CD4-positive, CD25-positive, alpha-beta regulatory T cell (primary cell): ENCODE results near the gene CAPN13. TPM values are rescaled to one million over a fixed set of nuclear protein-coding genes. Genes with fewer than 3 reads are reported as not detected.

ENCODE experiments used
- ATAC-seq, 2 donors: fragments of 150-1000 bp; cut with Tn5 transposase; one replicate each; pipeline ENCODE4 v1.10.0; 2021; ENCODE audit warnings: low read depth in 2 of 2, moderate number of reproducible peaks in 2 of 2, moderate library complexity in 1 of 2
- DNase-seq, 3 donors: peaks; one replicate each; pipeline versions ENCODE4 v3.0.0 to v3.0.0-alpha.2; 2012 to 2022; ENCODE audit warnings: mixed read lengths in 1 of 3
- H3K27ac ChIP-seq: one replicate; pipeline ENCODE4 v1.7.0; 2013; ENCODE audit warnings: mild to moderate bottlenecking, low read length; ENCODE audit not compliant: insufficient read depth, poor library complexity, severe bottlenecking
- H3K27me3 ChIP-seq: one replicate; pipeline ENCODE4 v1.7.0; 2013; ENCODE audit warnings: low read length; ENCODE audit not compliant: control insufficient read depth, insufficient read depth
- H3K36me3 ChIP-seq: one replicate; pipeline ENCODE4 v1.7.0; 2013; ENCODE audit warnings: mild to moderate bottlenecking, low read length, moderate library complexity; ENCODE audit not compliant: control insufficient read depth, insufficient read depth
- H3K4me1 ChIP-seq: 2 replicates; pipeline ENCODE4 v1.7.0; 2013; ENCODE audit warnings: mild to moderate bottlenecking, low read length; ENCODE audit not compliant: insufficient read depth, control insufficient read depth, poor library complexity, severe bottlenecking
- H3K4me3 ChIP-seq: one replicate; pipeline ENCODE4 v1.7.0; 2013; ENCODE audit warnings: low read depth, mild to moderate bottlenecking, low read length, moderate library complexity
- H3K9me3 ChIP-seq, 2 experiments: 1 replicate in 1 of 2; 2 replicates in 1 of 2; pipeline ENCODE4 v1.7.0; 2013; ENCODE audit warnings: low read length in 2 of 2, mild to moderate bottlenecking in 1 of 2, moderate library complexity in 1 of 2; ENCODE audit not compliant: control insufficient read depth in 2 of 2
- H3K27ac Mint-ChIP-seq, 3 donors: one replicate each; pipeline ENCODE4 v1.8.0; 2020 to 2022; ENCODE audit warnings: mild to moderate bottlenecking in 3 of 3, mixed read lengths in 3 of 3, moderate library complexity in 2 of 3
- H3K27me3 Mint-ChIP-seq: one replicate; pipeline ENCODE4 v1.8.0; 2022; ENCODE audit warnings: mild to moderate bottlenecking, mixed read lengths
- H3K36me3 Mint-ChIP-seq: one replicate; pipeline ENCODE4 v1.8.0; 2020; ENCODE audit warnings: mixed read lengths
- H3K4me1 Mint-ChIP-seq, 4 donors: one replicate each; pipeline ENCODE4 v1.8.0; 2020 to 2022; ENCODE audit warnings: mixed read lengths in 4 of 4, mild to moderate bottlenecking in 1 of 4
- H3K4me3 Mint-ChIP-seq, 4 donors: one replicate each; pipeline ENCODE4 v1.8.0; 2020 to 2022; ENCODE audit warnings: mild to moderate bottlenecking in 4 of 4, mixed read lengths in 4 of 4, moderate library complexity in 3 of 4
- H3K9me3 Mint-ChIP-seq, 7 donors: one replicate each; pipeline ENCODE4 v1.8.0; 2020 to 2022; ENCODE audit warnings: mixed read lengths in 7 of 7, mild to moderate bottlenecking in 3 of 7, moderate library complexity in 2 of 7
- polyA plus RNA-seq, 4 donors: library from polyadenylated mRNA; unstranded; fragments of 300-500 nt; fragmentation: Illumina TruSeq; gene quantifications; one replicate each; pipeline ENCODE4 v1.2.3, GENCODE V29; 2021
- total RNA-seq: library from RNA; stranded (reverse); gene quantifications from one replicate; pipeline ENCODE4 v1.2.3, GENCODE V29; 2022

CAPN13 gene
- total and polyA plus RNA-seq, 5 donors from 2014 or later, result not detected

- H3K36me3 ChIP-seq, result no peaks in the 10 kb centered on the region
- H3K27me3 ChIP-seq, result no peaks in the 10 kb centered on the region
- Mint-ChIP-seq H3K9me3 (no peaks in the 10 kb centered on the region), H3K4me3 (no peak overlapping the region), H3K36me3 (no peaks in the 10 kb centered on the region), H3K4me1 (no peaks in the 10 kb centered on the region), H3K27me3 (peaks cover 12% of the 10 kb centered on the region), H3K27ac (no peak overlapping the region)
- no peak for DNase-seq
- H3K4me3 ChIP-seq, result no peak overlapping the region
- ATAC-seq, result no peak
- H3K9me3 ChIP-seq, result no peaks in the 10 kb centered on the region
- no peak overlapping the region for H3K27ac ChIP-seq
- no peaks in the 10 kb centered on the region for H3K4me1 ChIP-seq
Measured at GRCh38 chr2:30759481-30759880, 47.8 kb downstream of the CAPN13 start.

DNA sequence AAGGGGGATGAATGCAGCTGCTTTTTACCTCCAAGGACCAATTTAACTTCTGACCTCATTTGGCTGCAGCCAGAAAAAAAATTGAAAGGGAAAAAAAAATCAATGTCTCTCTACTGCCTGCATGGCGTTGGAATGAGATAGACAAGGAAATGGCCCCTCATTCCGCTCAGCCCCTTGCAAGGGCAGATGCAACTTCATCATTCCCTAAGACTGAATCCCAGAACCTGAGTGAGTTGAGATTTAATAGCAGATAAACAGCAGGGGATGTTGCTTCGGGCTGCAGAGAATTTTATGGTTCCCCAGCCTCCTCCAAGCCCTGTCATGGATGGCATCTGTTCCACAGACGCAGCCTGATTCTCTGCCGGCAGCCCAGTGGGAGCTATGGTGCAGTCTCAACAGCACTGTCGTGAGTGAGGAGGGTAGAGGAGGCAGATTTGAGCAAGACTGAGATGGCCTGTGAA lies 49.0 kb downstream of the CAPN13 start:
- Mint-ChIP-seq H3K4me3 (no peak overlapping the region), H3K9me3 (no peaks in the 10 kb centered on the region), H3K4me1 (no peaks in the 10 kb centered on the region), H3K27ac (no peak overlapping the region), H3K36me3 (no peaks in the 10 kb centered on the region), H3K27me3 (peaks cover 12% of the 10 kb centered on the region)
- DNase-seq (no peak), ATAC-seq (no peak)
- Histone ChIP-seq H3K27ac (no peak overlapping the region), H3K4me1 (no peaks in the 10 kb centered on the region), H3K9me3 (no peaks in the 10 kb centered on the region), H3K36me3 (no peaks in the 10 kb centered on the region), H3K27me3 (no peaks in the 10 kb centered on the region), H3K4me3 (no peak overlapping the region)

- Histone ChIP-seq H3K4me3 (no peak overlapping the region), H3K36me3 (no peaks in the 10 kb centered on the region), H3K9me3 (no peaks in the 10 kb centered on the region), H3K4me1 (no peaks in the 10 kb centered on the region), H3K27me3 (no peaks in the 10 kb centered on the region), H3K27ac (no peak overlapping the region)
- Mint-ChIP-seq H3K4me3 (no peak overlapping the region), H3K27me3 (peaks cover 12% of the 10 kb centered on the region), H3K4me1 (no peaks in the 10 kb centered on the region), H3K36me3 (no peaks in the 10 kb centered on the region), H3K27ac (no peak overlapping the region), H3K9me3 (no peaks in the 10 kb centered on the region)
- no peak for DNase-seq
- no peak for ATAC-seq
Measured at GRCh38 chr2:30757749-30758148, 49.5 kb downstream of the CAPN13 start.

DNA sequence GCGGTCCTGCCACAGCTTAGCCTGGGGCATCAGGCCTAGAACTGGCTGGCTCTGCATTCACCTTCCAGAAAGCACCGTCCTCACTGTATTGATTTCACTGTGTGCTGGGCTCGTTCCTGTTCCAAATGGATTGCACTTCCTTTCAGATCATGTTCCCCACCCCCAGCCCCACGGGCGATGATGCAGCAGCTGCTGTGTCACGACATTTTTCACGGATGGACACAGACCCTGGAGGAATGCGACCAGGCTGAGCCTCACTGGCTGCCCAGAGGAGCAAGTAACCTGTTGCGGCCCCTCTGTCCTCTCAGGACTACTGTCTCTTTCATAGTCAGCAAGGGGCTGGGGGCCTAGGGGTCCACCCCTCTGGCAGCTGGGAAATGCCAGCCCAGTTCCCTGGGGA lies 50.3 kb downstream of the CAPN13 start:
- ATAC-seq, result no peak
- H3K4me1 Mint-ChIP-seq, result no peaks in the 10 kb centered on the region
- H3K36me3 Mint-ChIP-seq, result no peaks in the 10 kb centered on the region

GRCh38 chr2:30756051-30756719 lies 51.1 kb downstream of the CAPN13 start:
- Histone ChIP-seq H3K27ac (no peak overlapping the region), H3K9me3 (no peaks in the 10 kb centered on the region), H3K4me1 (no peaks in the 10 kb centered on the region), H3K4me3 (no peak overlapping the region), H3K36me3 (no peaks in the 10 kb centered on the region), H3K27me3 (no peaks in the 10 kb centered on the region)
- ATAC-seq (no peak), DNase-seq (no peak)
- H3K9me3 Mint-ChIP-seq, result no peaks in the 10 kb centered on the region
- no peak overlapping the region for H3K4me3 Mint-ChIP-seq
- no peak overlapping the region for H3K27ac Mint-ChIP-seq
- peaks cover 7% of the 10 kb centered on the region for H3K27me3 Mint-ChIP-seq
- no peaks in the 10 kb centered on the region for H3K4me1 Mint-ChIP-seq
- H3K36me3 Mint-ChIP-seq, result no peaks in the 10 kb centered on the region

More for the DNA sequence above, 50.3 kb downstream of the CAPN13 start:
- H3K27ac ChIP-seq, result no peak overlapping the region
- no peak overlapping the region for H3K4me3 ChIP-seq
- Mint-ChIP-seq H3K27ac (no peak overlapping the region), H3K9me3 (no peaks in the 10 kb centered on the region), H3K4me3 (no peak overlapping the region), H3K27me3 (peaks cover 12% of the 10 kb centered on the region)
- no peaks in the 10 kb centered on the region for H3K9me3 ChIP-seq
- no peaks in the 10 kb centered on the region for H3K4me1 ChIP-seq
- no peaks in the 10 kb centered on the region for H3K27me3 ChIP-seq
- no peak for DNase-seq
- no peaks in the 10 kb centered on the region for H3K36me3 ChIP-seq

- Mint-ChIP-seq H3K4me1 (no peaks in the 10 kb centered on the region), H3K36me3 (no peaks in the 10 kb centered on the region), H3K27me3 (peaks cover 7% of the 10 kb centered on the region), H3K9me3 (no peaks in the 10 kb centered on the region), H3K27ac (no peak overlapping the region), H3K4me3 (no peak overlapping the region)
- Histone ChIP-seq H3K36me3 (no peaks in the 10 kb centered on the region), H3K9me3 (no peaks in the 10 kb centered on the region), H3K27me3 (no peaks in the 10 kb centered on the region), H3K4me1 (no peaks in the 10 kb centered on the region), H3K4me3 (no peak overlapping the region), H3K27ac (no peak overlapping the region)
- ATAC-seq (no peak), DNase-seq (no peak)
Measured at GRCh38 chr2:30753630-30754029, 53.6 kb downstream of the CAPN13 start.

GRCh38 chr2:30752811-30753210 lies 54.4 kb downstream of the CAPN13 start:
- Histone ChIP-seq H3K27ac (no peak overlapping the region), H3K9me3 (no peaks in the 10 kb centered on the region), H3K4me1 (no peaks in the 10 kb centered on the region), H3K36me3 (no peaks in the 10 kb centered on the region), H3K27me3 (no peaks in the 10 kb centered on the region), H3K4me3 (no peak overlapping the region)
- Mint-ChIP-seq H3K36me3 (no peaks in the 10 kb centered on the region), H3K27me3 (peaks cover 7% of the 10 kb centered on the region), H3K27ac (no peak overlapping the region), H3K9me3 (no peaks in the 10 kb centered on the region), H3K4me3 (no peak overlapping the region), H3K4me1 (no peaks in the 10 kb centered on the region)
- DNase-seq, result no peak
- ATAC-seq, result no peak

DNA sequence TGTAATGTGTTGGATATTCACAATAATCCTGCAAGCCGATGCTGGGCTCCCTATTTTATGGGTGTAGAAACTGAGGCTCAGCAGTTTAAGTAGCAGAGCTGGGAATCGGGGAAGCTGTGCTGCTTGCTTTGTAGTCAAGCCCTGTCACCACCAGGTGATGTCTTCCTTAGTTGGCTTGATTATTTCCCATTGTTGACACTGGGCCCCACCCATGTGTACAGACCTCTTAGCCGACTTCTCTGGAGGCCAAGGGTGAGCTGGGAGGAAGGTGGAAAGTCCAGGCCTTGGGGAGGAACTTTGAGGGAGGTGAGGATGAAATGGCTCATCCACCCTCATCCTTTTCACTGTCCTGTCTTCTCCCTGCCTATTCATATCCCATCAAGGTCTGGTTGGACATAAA lies 60.0 kb downstream of the CAPN13 start:
- Mint-ChIP-seq H3K36me3 (no peaks in the 10 kb centered on the region), H3K9me3 (no peaks in the 10 kb centered on the region), H3K4me1 (no peaks in the 10 kb centered on the region), H3K4me3 (no peak overlapping the region), H3K27me3 (no peaks in the 10 kb centered on the region), H3K27ac (no peak overlapping the region)
- ATAC-seq (no peak), DNase-seq (no peak)
- Histone ChIP-seq H3K36me3 (no peaks in the 10 kb centered on the region), H3K27me3 (no peaks in the 10 kb centered on the region), H3K4me3 (no peak overlapping the region), H3K4me1 (no peaks in the 10 kb centered on the region), H3K9me3 (no peaks in the 10 kb centered on the region), H3K27ac (no peak overlapping the region)
